K562 treated with DMSO at 1 percent for 48 hours (cell line): ENCODE measurements around the gene OR4X1. TPM values are rescaled to one million over a fixed set of nuclear protein-coding genes. Genes with fewer than 3 reads are reported as not detected.

Source experiments
- total RNA-seq: library from RNA; unstranded; fragments of 300-600 nt; gene quantifications from 2 replicates; pipeline ENCODE4 v1.2.3, GENCODE V29; 2022; ENCODE audit warnings: low replicate concordance; ENCODE audit errors: extremely low read depth

OR4X1 gene, protein sequence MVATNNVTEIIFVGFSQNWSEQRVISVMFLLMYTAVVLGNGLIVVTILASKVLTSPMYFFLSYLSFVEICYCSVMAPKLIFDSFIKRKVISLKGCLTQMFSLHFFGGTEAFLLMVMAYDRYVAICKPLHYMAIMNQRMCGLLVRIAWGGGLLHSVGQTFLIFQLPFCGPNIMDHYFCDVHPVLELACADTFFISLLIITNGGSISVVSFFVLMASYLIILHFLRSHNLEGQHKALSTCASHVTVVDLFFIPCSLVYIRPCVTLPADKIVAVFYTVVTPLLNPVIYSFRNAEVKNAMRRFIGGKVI
- total RNA-seq, result not detected in 2 replicates

DNA sequence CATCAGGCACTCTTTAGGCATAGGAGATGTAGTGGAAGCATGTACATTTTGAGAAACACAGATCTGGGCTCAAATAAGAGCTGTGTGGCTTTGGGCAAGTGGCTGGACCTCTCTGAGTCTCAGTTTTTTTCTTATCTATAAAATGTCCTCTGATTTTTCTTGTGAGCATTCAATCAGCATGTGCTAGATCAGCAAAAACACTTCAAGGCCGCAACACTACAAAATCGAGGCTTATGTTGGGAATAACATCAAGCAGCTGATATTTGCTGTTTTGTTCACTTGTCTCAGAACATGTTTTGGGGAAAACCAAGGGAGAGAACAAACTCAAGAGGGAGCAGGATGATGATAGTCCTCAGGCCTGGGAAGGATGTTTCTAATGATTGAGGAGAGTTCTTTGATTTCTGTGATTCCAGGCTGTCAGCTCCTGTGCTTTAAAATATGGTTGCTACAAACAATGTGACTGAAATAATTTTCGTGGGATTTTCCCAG is at the start of gene OR4X1:
OR4X1 (plus strand) TSS at position 439 of the 489 bp plus-strand sequence; CDS start at position 439, 0 bp downstream.

DNA sequence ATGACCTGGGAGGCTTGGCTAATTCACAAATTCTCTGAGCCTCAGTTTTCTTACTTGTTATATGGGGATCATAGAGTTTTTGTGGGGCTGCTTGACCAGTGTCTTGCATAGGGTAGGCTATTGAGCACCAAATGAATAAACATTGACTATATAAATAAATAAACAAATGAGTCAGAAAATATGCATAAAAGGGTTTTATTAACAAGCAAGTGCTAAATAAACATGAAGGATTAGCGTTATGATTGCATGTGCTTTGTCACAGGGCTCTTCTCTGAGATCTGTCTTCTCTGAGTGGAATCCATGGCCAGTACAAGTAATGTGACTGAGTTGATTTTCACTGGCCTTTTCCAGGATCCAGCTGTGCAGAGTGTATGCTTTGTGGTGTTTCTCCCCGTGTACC is 47.2 kb upstream of the OR4X1 start, which contains the start of gene OR4B1:
OR4B1 (plus strand) TSS at position 301 of the 400 bp plus-strand sequence; CDS start at position 301, 0 bp downstream.

DNA sequence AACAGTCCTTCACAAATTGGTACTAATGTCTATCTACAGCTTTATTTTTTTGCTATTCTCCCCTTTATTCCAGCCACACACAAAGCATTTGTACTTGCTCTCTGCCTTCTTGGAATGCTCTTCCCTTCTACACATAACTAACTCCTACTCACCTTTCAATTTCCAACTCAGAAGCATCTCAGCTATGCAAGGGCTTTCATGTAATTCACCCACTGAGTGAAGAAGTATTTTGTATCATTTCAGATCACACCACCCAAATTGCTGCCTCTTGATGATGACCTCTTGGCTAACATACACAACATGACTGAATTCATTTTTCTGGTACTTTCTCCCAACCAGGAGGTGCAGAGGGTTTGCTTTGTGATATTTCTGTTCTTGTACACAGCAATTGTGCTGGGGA is 18.9 kb upstream of the OR4X1 start, which contains the start of gene OR4X2:
OR4X2 (plus strand) TSS at position 301 of the 400 bp plus-strand sequence; CDS start at position 301, 0 bp downstream.

DNA sequence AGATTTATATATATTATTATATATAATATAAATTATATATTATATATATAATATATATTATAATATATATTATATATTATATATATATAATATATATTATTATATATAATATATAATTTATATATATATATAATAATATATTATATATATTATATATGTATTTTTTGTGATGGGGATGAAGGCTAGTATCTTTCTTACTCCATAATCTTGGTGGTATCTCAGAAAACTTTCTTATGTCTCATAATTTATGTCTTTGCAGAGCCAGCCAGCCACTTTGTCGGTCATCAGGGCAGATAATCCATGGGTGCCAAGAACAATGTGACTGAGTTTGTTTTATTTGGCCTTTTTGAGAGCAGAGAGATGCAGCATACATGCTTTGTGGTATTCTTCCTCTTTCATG is 42.3 kb downstream of the OR4X1 start, which contains the start of gene OR4S1:
OR4S1 (plus strand) TSS at position 301 of the 400 bp plus-strand sequence; CDS start at position 301, 0 bp downstream.

Other genes with a start within 250 kb of the OR4X1 start
- gene OR4B1, start 47.1 kb upstream of the OR4X1 start, total RNA-seq, result not detected in 2 replicates
- not detected in 2 replicates for gene OR4X2, start 18.8 kb upstream of the OR4X1 start, total RNA-seq
- gene OR4S1, start 42.4 kb downstream of the OR4X1 start, total RNA-seq, result not detected in 2 replicates
- gene OR4C3, start 61.1 kb downstream of the OR4X1 start, total RNA-seq, result not detected in 2 replicates
- gene OR4C5, start 102.6 kb downstream of the OR4X1 start, total RNA-seq, result not detected in 2 replicates
- gene OR4A47, start 224.9 kb downstream of the OR4X1 start, total RNA-seq, result not detected in 2 replicates